ENCODE data around the gene SH3BP2. TPM values are rescaled to one million over a fixed set of nuclear protein-coding genes. Genes with fewer than 3 reads are reported as not detected.

The SH3BP2 gene
- total RNA-seq, 2 donors from 2014 or later, result 56.0 to 61.7 TPM

DNA sequence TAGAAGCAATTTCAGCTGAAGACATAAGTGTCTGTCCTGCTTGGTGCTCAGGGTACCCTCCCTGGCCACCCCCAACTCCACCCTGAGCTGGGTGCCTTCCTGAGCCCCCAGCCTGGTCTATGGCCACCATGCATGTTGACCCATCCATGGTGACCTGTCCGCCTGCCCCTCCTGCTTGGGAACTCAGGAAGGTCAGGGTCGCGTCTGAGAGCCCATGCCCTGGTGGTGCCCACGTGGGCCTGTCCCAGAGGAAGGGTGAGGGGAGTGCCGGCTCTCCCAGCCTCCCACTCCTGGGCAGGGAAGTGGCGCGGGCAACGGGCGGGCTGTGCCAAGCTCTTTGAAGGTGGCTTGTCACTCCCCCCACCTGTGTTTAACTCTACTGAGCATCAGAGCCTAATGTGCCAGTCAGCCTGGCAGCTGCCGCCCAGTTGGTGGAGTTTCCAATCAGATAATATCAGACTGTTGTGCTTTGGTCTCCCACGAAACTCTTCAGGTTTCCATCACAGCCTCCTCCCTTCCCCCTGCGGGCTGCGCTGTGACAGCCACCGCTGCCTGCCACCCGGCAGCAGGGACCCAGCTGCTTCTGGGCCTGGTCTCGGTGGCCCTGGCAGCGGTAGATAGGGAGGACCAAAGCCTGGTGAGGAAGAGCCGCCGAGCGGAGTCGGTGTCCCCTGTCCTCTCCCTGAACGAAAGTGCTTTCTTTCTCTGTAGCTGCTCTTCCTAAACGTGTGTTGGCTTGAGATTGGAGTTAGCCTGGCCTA lies 4.8 kb downstream of the SH3BP2 start:
- TF ChIP-seq, protein P1, sequence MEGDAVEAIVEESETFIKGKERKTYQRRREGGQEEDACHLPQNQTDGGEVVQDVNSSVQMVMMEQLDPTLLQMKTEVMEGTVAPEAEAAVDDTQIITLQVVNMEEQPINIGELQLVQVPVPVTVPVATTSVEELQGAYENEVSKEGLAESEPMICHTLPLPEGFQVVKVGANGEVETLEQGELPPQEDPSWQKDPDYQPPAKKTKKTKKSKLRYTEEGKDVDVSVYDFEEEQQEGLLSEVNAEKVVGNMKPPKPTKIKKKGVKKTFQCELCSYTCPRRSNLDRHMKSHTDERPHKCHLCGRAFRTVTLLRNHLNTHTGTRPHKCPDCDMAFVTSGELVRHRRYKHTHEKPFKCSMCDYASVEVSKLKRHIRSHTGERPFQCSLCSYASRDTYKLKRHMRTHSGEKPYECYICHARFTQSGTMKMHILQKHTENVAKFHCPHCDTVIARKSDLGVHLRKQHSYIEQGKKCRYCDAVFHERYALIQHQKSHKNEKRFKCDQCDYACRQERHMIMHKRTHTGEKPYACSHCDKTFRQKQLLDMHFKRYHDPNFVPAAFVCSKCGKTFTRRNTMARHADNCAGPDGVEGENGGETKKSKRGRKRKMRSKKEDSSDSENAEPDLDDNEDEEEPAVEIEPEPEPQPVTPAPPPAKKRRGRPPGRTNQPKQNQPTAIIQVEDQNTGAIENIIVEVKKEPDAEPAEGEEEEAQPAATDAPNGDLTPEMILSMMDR (IDR thresholded peaks at IDR 0.05), result no peak
- ATAC-seq (ENCODE audit: insufficient number of reproducible peaks, low FRiP score, low read depth) (no peak), DNase-seq (ENCODE audit: low spot score) (no peak)
- Histone ChIP-seq H3K4me1 (ENCODE audit: control insufficient read depth in 1 of 2, low read depth in 2 of 2) (peaks cover 24 to 48% of the 10 kb centered on the region in 2 donors), H3K36me3 (no peaks in the 10 kb centered on the region), H3K4me3 (peak overlapping the region; percentile 40), H3K9me3 (no peaks in the 10 kb centered on the region), H3K27me3 (replicated peaks; ENCODE audit: insufficient read depth) (no peaks in the 10 kb centered on the region), H3K27ac (peak overlapping the region in 1 of 2 donors; percentile 10)

- no peaks in the 10 kb centered on the region for H3K9me3 ChIP-seq
- H3K36me3 ChIP-seq, result no peaks in the 10 kb centered on the region
- ATAC-seq (ENCODE audit: insufficient number of reproducible peaks, low FRiP score, low read depth), result no peak
- TF ChIP-seq, protein P1 (IDR thresholded peaks at IDR 0.05), result no peak
- no peaks in the 10 kb centered on the region for H3K27me3 ChIP-seq (replicated peaks; ENCODE audit: insufficient read depth)
- peak; percentile 9 for DNase-seq (ENCODE audit: low spot score)
- H3K4me1 ChIP-seq (ENCODE audit: control insufficient read depth in 1 of 2, low read depth in 2 of 2), result peaks cover 21 to 44% of the 10 kb centered on the region in 2 donors
- peak overlapping the region; percentile 10 to 42 for H3K27ac ChIP-seq
- peak overlapping the region; percentile 40 for H3K4me3 ChIP-seq
Measured at GRCh38 chr4:2798399-2799223, 5.7 kb downstream of the SH3BP2 start.

DNA sequence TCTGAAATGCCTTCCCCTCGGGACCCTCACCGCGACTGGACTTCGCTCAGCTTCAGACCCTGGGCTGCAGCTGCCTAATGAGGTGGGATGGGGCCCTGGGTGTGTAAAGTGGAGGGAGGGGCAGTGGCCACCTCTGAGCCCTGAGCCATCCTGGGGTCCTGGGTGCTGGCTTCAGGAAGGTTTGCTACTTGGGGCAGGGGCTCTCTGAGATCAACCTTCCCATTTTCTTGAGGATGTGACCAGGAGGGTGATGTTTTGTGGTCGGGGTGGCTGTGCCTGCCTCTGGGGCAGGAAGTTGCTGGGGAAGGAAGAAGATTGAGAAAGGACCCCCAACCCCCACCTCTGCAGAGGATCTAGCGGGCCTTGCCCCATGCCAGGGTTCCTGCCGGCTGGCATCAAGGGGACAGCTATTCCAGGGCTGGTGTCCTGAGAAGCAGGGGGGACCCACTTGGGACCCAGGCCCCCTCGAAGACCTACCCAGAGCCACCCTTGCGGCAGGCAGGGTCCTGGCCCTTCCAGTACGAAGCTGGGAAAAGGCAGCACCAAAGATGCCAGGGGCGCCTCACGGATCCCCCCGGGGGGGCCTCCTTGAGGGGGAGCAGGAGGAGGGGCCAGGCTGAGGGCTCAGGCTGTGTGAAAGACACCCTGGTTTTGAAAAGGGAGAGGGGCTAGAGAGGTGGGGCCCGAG lies 6.5 kb downstream of the SH3BP2 start:
- Histone ChIP-seq H3K9me3 (no peaks in the 10 kb centered on the region), H3K4me3 (peak overlapping the region; percentile 40), H3K27me3 (replicated peaks; ENCODE audit: insufficient read depth) (no peaks in the 10 kb centered on the region), H3K27ac (peak overlapping the region; percentile 19 to 42), H3K4me1 (ENCODE audit: control insufficient read depth in 1 of 2, low read depth in 2 of 2) (peaks cover 14 to 37% of the 10 kb centered on the region in 2 donors), H3K36me3 (no peaks in the 10 kb centered on the region)
- ATAC-seq (ENCODE audit: insufficient number of reproducible peaks, low FRiP score, low read depth) (no peak), DNase-seq (ENCODE audit: low spot score) (peak; percentile 0)
- TF ChIP-seq, protein P1 (IDR thresholded peaks at IDR 0.05), result no peak

GRCh38 chr4:2799971-2800690 lies 7.2 kb downstream of the SH3BP2 start:
- H3K27ac ChIP-seq, result peak overlapping the region; percentile 7 to 19
- H3K9me3 ChIP-seq, result no peaks in the 10 kb centered on the region
- H3K36me3 ChIP-seq, result no peaks in the 10 kb centered on the region
- no peak for DNase-seq (ENCODE audit: low spot score)
- H3K4me3 ChIP-seq, result peak overlapping the region; percentile 28
- TF ChIP-seq, protein P1 (IDR thresholded peaks at IDR 0.05), result no peak
- H3K4me1 ChIP-seq (ENCODE audit: control insufficient read depth in 1 of 2, low read depth in 2 of 2), result peaks cover 19 to 29% of the 10 kb centered on the region in 2 donors
- H3K27me3 ChIP-seq (replicated peaks; ENCODE audit: insufficient read depth), result no peaks in the 10 kb centered on the region
- ATAC-seq (ENCODE audit: insufficient number of reproducible peaks, low FRiP score, low read depth), result no peak

Data from thoracic aorta (tissue), 2 donors.